BLaER1 treated with 17β-estradiol and CSF1 and Interleukin-3, amounts not matched to agents 10 nM and 100 nM (cell line): ENCODE results near the gene UQCC3.
"Not testable (repeated sequence)": the region's sequence is repeated elsewhere in the genome, so short reads cannot be mapped to it uniquely, and the experiment has no call there.

Source experiments
- H3K27ac ChIP-seq, 11 experiments: shearing (Covaris generic); formaldehyde crosslinking; 2 replicates each; pipeline ENCODE4 v1.8.1; 2022
- H3K27me3 ChIP-seq, 11 experiments: shearing (Covaris generic); formaldehyde crosslinking; 2 replicates each; pipeline ENCODE4 v1.8.1; 2022
- H3K36me3 ChIP-seq, 11 experiments: shearing (Covaris generic); formaldehyde crosslinking; 2 replicates each; pipeline ENCODE4 v1.8.1; 2022
- H3K4me1 ChIP-seq, 10 experiments: shearing (Covaris generic); formaldehyde crosslinking; 2 replicates each; pipeline ENCODE4 v1.8.1; 2022
- H3K4me2 ChIP-seq, 11 experiments: shearing (Covaris generic); formaldehyde crosslinking; 2 replicates each; pipeline ENCODE4 v1.8.1; 2022
- H3K4me3 ChIP-seq, 10 experiments: shearing (Covaris generic); formaldehyde crosslinking; 2 replicates each; pipeline ENCODE4 v1.8.1; 2022
- H3K9ac ChIP-seq, 11 experiments: shearing (Covaris generic); formaldehyde crosslinking; 2 replicates each; pipeline ENCODE4 v1.8.1; 2022
- H3K9me3 ChIP-seq, 11 experiments: shearing (Covaris generic); formaldehyde crosslinking; replicated peaks in 1 of 11; 2 replicates each; pipeline ENCODE4 v1.8.1; 2022
- H4K20me1 ChIP-seq, 11 experiments: shearing (Covaris generic); formaldehyde crosslinking; 2 replicates each; pipeline ENCODE4 v1.8.1; 2022
- Cebpa-rat ChIP-seq, 11 experiments: shearing (Covaris generic); IDR thresholded peaks; 2 replicates each; pipeline ENCODE4 v1.8.1; 2022

UQCC3 gene

GRCh38 chr11:62694455-62695167 is 23.1 kb downstream of the UQCC3 start:
- no peaks in the 10 kb centered on the region for H3K9me3 ChIP-seq
- H3K4me3 ChIP-seq: no peak overlapping the region
- H4K20me1 ChIP-seq: peaks cover 0 to 9% (median 0%) of the 10 kb centered on the region in 11 experiments; a peak in 1 of 22 replicates
- no peak overlapping the region for H3K27ac ChIP-seq
- no peak for TF ChIP-seq Cebpa-rat (IDR thresholded peaks at IDR 0.05)
- peak overlapping the region in 3 of 11 experiments; percentile 1 to 20 (median 3); a peak in 1 of 22 replicates for H3K9ac ChIP-seq
- no peaks in the 10 kb centered on the region for H3K27me3 ChIP-seq
- no peak overlapping the region for H3K4me2 ChIP-seq
- peaks cover 44 to 85% (median 59%) of the 10 kb centered on the region in 11 experiments for H3K36me3 ChIP-seq
- H3K4me1 ChIP-seq: no peaks in the 10 kb centered on the region

DNA sequence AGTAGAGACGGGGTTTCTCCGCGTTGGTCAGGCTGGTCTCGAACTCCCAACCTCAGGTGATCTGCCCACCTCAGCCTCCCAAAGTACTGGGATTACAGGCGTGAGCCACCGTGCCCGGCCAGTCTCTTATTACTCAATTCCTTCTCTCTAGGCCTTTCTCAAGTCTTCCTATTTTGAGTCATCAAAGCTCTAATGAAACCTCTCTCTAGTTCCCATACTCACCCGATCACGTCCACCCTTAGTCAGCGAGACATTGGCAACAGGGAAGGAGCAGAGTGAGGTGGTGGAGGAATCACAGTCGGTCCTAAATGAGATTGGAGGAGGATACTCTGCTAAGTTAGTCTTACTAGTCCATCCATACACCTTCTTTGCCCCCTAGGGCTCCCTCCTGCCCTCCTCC is 30.8 kb downstream of the UQCC3 start:
- peaks cover 21 to 54% (median 22%) of the 10 kb centered on the region in 10 experiments for H3K4me1 ChIP-seq
- H3K4me3 ChIP-seq: no peak overlapping the region
- peak overlapping the region in 3 of 11 experiments; percentile 9 to 55 (median 29); a peak in 4 of 22 replicates for H3K4me2 ChIP-seq
- H3K9me3 ChIP-seq: no peaks in the 10 kb centered on the region
- H4K20me1 ChIP-seq: no peaks in the 10 kb centered on the region
- no peak for TF ChIP-seq Cebpa-rat (IDR thresholded peaks at IDR 0.05)
- 0 out of 22 replicates have a peak overlapping the region, but pooled peaks of 1 of the 11 experiments have one; percentile 24 for H3K27ac ChIP-seq
- no peak overlapping the region for H3K9ac ChIP-seq
- peaks cover 24 to 71% (median 38%) of the 10 kb centered on the region in 11 experiments for H3K36me3 ChIP-seq
- H3K27me3 ChIP-seq: no peaks in the 10 kb centered on the region

DNA sequence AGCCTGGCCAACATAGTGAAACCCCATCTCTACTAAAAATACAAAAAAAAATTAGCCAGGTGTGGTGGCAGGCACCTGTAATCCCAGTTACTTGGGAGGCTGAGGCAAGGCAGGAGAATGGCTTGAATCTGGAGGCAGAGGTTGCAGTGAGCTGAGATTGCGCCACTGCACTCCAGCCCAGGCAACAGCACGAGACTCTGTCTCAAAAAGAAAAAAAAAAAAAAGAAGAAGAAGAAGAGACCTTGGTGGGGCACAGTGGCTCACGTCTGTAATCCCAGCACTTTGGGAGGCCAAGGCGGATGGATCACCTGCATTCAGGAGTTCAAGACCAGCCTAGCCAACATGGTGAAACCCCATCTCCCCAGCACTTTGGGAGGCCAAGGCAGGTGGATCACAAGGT is 32.4 kb downstream of the UQCC3 start:
- Histone ChIP-seq H3K4me1 (peaks cover 37 to 70% (median 39%) of the 10 kb centered on the region in 10 experiments), H3K4me2 (peak overlapping the region in 2 of 11 experiments; percentile 28 to 96; a peak in 3 of 22 replicates), H3K36me3 (peaks cover 24 to 71% (median 43%) of the 10 kb centered on the region in 11 experiments)
- not testable (repeated sequence) for H3K27me3 ChIP-seq, H4K20me1 ChIP-seq, H3K4me3 ChIP-seq, H3K9ac ChIP-seq, H3K9me3 ChIP-seq, H3K27ac ChIP-seq

- Histone ChIP-seq H3K9ac (peak overlapping the region; percentile 75 to 85 (median 79)), H3K4me2 (peak overlapping the region; percentile 88 to 100 (median 96)), H3K36me3 (peaks cover 19 to 62% (median 35%) of the 10 kb centered on the region in 11 experiments), H3K9me3 (no peaks in the 10 kb centered on the region), H4K20me1 (no peaks in the 10 kb centered on the region), H3K4me1 (peaks cover 47 to 78% (median 48%) of the 10 kb centered on the region in 10 experiments), H3K4me3 (peak overlapping the region; percentile 64 to 82 (median 70)), H3K27me3 (no peaks in the 10 kb centered on the region), H3K27ac (peak overlapping the region; percentile 31 to 85 (median 73); a peak in 21 of 22 replicates)
- TF ChIP-seq Cebpa-rat (IDR thresholded peaks at IDR 0.05): no peak
Measured at GRCh38 chr11:62705413-62705812, 33.9 kb downstream of the UQCC3 start.

GRCh38 chr11:62705880-62706849 is 34.7 kb downstream of the UQCC3 start:
- no peaks in the 10 kb centered on the region for H3K27me3 ChIP-seq
- H3K4me1 ChIP-seq: peaks cover 47 to 79% (median 51%) of the 10 kb centered on the region in 10 experiments
- no peaks in the 10 kb centered on the region for H4K20me1 ChIP-seq
- peak overlapping the region; percentile 88 to 100 (median 98) for H3K4me2 ChIP-seq
- H3K27ac ChIP-seq: peak overlapping the region; percentile 31 to 97 (median 73); a peak in 21 of 22 replicates
- H3K9me3 ChIP-seq: no peaks in the 10 kb centered on the region
- peaks cover 20 to 62% (median 35%) of the 10 kb centered on the region in 11 experiments for H3K36me3 ChIP-seq
- H3K9ac ChIP-seq: peak overlapping the region; percentile 75 to 85 (median 79)
- no peak for TF ChIP-seq Cebpa-rat (IDR thresholded peaks at IDR 0.05)
- H3K4me3 ChIP-seq: peak overlapping the region; percentile 64 to 82 (median 70)

GRCh38 chr11:62706850-62707247 is 35.4 kb downstream of the UQCC3 start:
- Histone ChIP-seq H3K4me1 (peaks cover 47 to 75% (median 51%) of the 10 kb centered on the region in 10 experiments), H4K20me1 (no peaks in the 10 kb centered on the region), H3K27me3 (no peaks in the 10 kb centered on the region), H3K27ac (peak overlapping the region in 8 of 11 experiments; percentile 19 to 97 (median 48); a peak in 11 of 22 replicates), H3K36me3 (peaks cover 20 to 62% (median 35%) of the 10 kb centered on the region in 11 experiments), H3K9me3 (no peaks in the 10 kb centered on the region), H3K4me3 (peak overlapping the region in 9 of 10 experiments; percentile 64 to 82 (median 70); a peak in 14 of 20 replicates), H3K4me2 (peak overlapping the region; percentile 88 to 100 (median 98)), H3K9ac (peak overlapping the region in 8 of 11 experiments; percentile 60 to 85 (median 69); a peak in 16 of 22 replicates)
- TF ChIP-seq Cebpa-rat (IDR thresholded peaks at IDR 0.05): no peak

- H3K4me3 ChIP-seq: peak within 1 kb of the TSS; percentile 64 to 82 (median 70)
- H3K27me3 ChIP-seq: no peaks in the 10 kb centered on the region
- H3K4me2 ChIP-seq: peak within 1 kb of the TSS; percentile 88 to 100 (median 98)
- H3K9me3 ChIP-seq: no peaks in the 10 kb centered on the region
- H3K9ac ChIP-seq: peak within 1 kb of the TSS; percentile 82 to 93 (median 91); a peak in 21 of 22 replicates
- peaks cover 24 to 62% (median 35%) of the 10 kb centered on the region in 11 experiments for H3K36me3 ChIP-seq
- no peak for TF ChIP-seq Cebpa-rat (IDR thresholded peaks at IDR 0.05)
- no peaks in the 10 kb centered on the region for H4K20me1 ChIP-seq
- peak within 1 kb of the TSS; percentile 89 to 99 (median 96); a peak in 21 of 22 replicates for H3K27ac ChIP-seq
- peaks cover 47 to 69% (median 51%) of the 10 kb centered on the region in 10 experiments for H3K4me1 ChIP-seq
Measured at GRCh38 chr11:62707277-62707861, 35.9 kb downstream of the UQCC3 start, which contains the start of the genes BSCL2 and GNG3. Gene BSCL2, minus strand, starts transcription at chr11:62707424. Its CDS starts 229 bp downstream, at chr11:62707195. Gene GNG3, plus strand, starts transcription at chr11:62707676. Its CDS starts 620 bp downstream, at chr11:62708296.

- no peaks in the 10 kb centered on the region for H3K27me3 ChIP-seq
- no peaks in the 10 kb centered on the region for H4K20me1 ChIP-seq
- peaks cover 47 to 59% (median 51%) of the 10 kb centered on the region in 10 experiments for H3K4me1 ChIP-seq
- peaks cover 33 to 62% (median 40%) of the 10 kb centered on the region in 11 experiments for H3K36me3 ChIP-seq
- TF ChIP-seq Cebpa-rat (IDR thresholded peaks at IDR 0.05): no peak
- H3K27ac ChIP-seq: peak overlapping the region; percentile 89 to 99 (median 96); a peak in 21 of 22 replicates
- peak overlapping the region; percentile 82 to 93 (median 91); a peak in 21 of 22 replicates for H3K9ac ChIP-seq
- peak overlapping the region; percentile 88 to 100 (median 98) for H3K4me2 ChIP-seq
- H3K4me3 ChIP-seq: peak overlapping the region; percentile 58 to 73 (median 62)
- no peaks in the 10 kb centered on the region for H3K9me3 ChIP-seq
Measured at GRCh38 chr11:62708392-62708791, 36.9 kb downstream of the UQCC3 start.
